ENCODE measurements around the gene ZNF292.

Gene ZNF292

GRCh38 chr6:87164004-87164403 lies 8.6 kb downstream of the ZNF292 start:
- DNase-seq (ENCODE audit: low read depth) = peak; percentile 25
- peaks cover 5% of the 10 kb centered on the region for H3K4me1 ChIP-seq (ENCODE audit: control insufficient read depth, insufficient read depth, low read length)
- H3K36me3 ChIP-seq (ENCODE audit: control insufficient read depth, insufficient read depth, low read length, severe bottlenecking) = peaks cover 3% of the 10 kb centered on the region
- no peaks in the 10 kb centered on the region for H3K9me3 ChIP-seq (ENCODE audit: control insufficient read depth, low read length)
- H3K4me3 ChIP-seq (ENCODE audit: low read length) = no peak overlapping the region
- no peaks in the 10 kb centered on the region for H3K27me3 ChIP-seq (replicated peaks; ENCODE audit: control insufficient read depth, insufficient read depth, low read length)
- H3K9ac ChIP-seq (ENCODE audit: low read length) = no peak overlapping the region

GRCh38 chr6:87164506-87164905 lies 9.1 kb downstream of the ZNF292 start:
- Histone ChIP-seq H3K36me3 (ENCODE audit: control insufficient read depth, insufficient read depth, low read length, severe bottlenecking) (peaks cover 3% of the 10 kb centered on the region), H3K27me3 (replicated peaks; ENCODE audit: control insufficient read depth, insufficient read depth, low read length) (no peaks in the 10 kb centered on the region)

GRCh38 chr6:87165185-87165584 lies 9.8 kb downstream of the ZNF292 start:
- Histone ChIP-seq H3K36me3 (ENCODE audit: control insufficient read depth, insufficient read depth, low read length, severe bottlenecking) (peaks cover 10% of the 10 kb centered on the region), H3K4me1 (ENCODE audit: control insufficient read depth, insufficient read depth, low read length) (peaks cover 5% of the 10 kb centered on the region), H3K4me3 (ENCODE audit: low read length) (no peak overlapping the region), H3K9me3 (ENCODE audit: control insufficient read depth, low read length) (no peaks in the 10 kb centered on the region), H3K9ac (ENCODE audit: low read length) (no peak overlapping the region), H3K27me3 (replicated peaks; ENCODE audit: control insufficient read depth, insufficient read depth, low read length) (no peaks in the 10 kb centered on the region)
- DNase-seq (ENCODE audit: low read depth) = no peak

More at GRCh38 chr6:87164506-87164905, 9.1 kb downstream of the ZNF292 start:
- no peak for DNase-seq (ENCODE audit: low read depth)
- H3K9me3 ChIP-seq (ENCODE audit: control insufficient read depth, low read length) = no peaks in the 10 kb centered on the region
- no peak overlapping the region for H3K9ac ChIP-seq (ENCODE audit: low read length)
- peaks cover 5% of the 10 kb centered on the region for H3K4me1 ChIP-seq (ENCODE audit: control insufficient read depth, insufficient read depth, low read length)
- H3K4me3 ChIP-seq (ENCODE audit: low read length) = no peak overlapping the region

- Histone ChIP-seq H3K4me1 (ENCODE audit: control insufficient read depth, insufficient read depth, low read length) (no peaks in the 10 kb centered on the region), H3K9me3 (ENCODE audit: control insufficient read depth, low read length) (no peaks in the 10 kb centered on the region), H3K9ac (ENCODE audit: low read length) (no peak overlapping the region), H3K27me3 (replicated peaks; ENCODE audit: control insufficient read depth, insufficient read depth, low read length) (no peaks in the 10 kb centered on the region), H3K36me3 (ENCODE audit: control insufficient read depth, insufficient read depth, low read length, severe bottlenecking) (peaks cover 8% of the 10 kb centered on the region), H3K4me3 (ENCODE audit: low read length) (no peak overlapping the region)
- DNase-seq (ENCODE audit: low read depth) = no peak
Observed at GRCh38 chr6:87171938-87172633, 16.7 kb downstream of the ZNF292 start.

- DNase-seq (ENCODE audit: low read depth) = no peak
- H3K4me3 ChIP-seq (ENCODE audit: low read length) = no peak overlapping the region
- no peaks in the 10 kb centered on the region for H3K27me3 ChIP-seq (replicated peaks; ENCODE audit: control insufficient read depth, insufficient read depth, low read length)
- peaks cover 8% of the 10 kb centered on the region for H3K36me3 ChIP-seq (ENCODE audit: control insufficient read depth, insufficient read depth, low read length, severe bottlenecking)
- no peak overlapping the region for H3K9ac ChIP-seq (ENCODE audit: low read length)
- no peaks in the 10 kb centered on the region for H3K9me3 ChIP-seq (ENCODE audit: control insufficient read depth, low read length)
- H3K4me1 ChIP-seq (ENCODE audit: control insufficient read depth, insufficient read depth, low read length) = no peaks in the 10 kb centered on the region
Observed at GRCh38 chr6:87174078-87174579, 18.8 kb downstream of the ZNF292 start.

- H3K9me3 ChIP-seq (ENCODE audit: control insufficient read depth, low read length) = no peaks in the 10 kb centered on the region
- DNase-seq (ENCODE audit: low read depth) = no peak
- H3K36me3 ChIP-seq (ENCODE audit: control insufficient read depth, insufficient read depth, low read length, severe bottlenecking) = no peaks in the 10 kb centered on the region
- H3K4me3 ChIP-seq (ENCODE audit: low read length) = no peak overlapping the region
- H3K27me3 ChIP-seq (replicated peaks; ENCODE audit: control insufficient read depth, insufficient read depth, low read length) = no peaks in the 10 kb centered on the region
- no peak overlapping the region for H3K9ac ChIP-seq (ENCODE audit: low read length)
- H3K4me1 ChIP-seq (ENCODE audit: control insufficient read depth, insufficient read depth, low read length) = no peaks in the 10 kb centered on the region
Observed at GRCh38 chr6:87176493-87176892, 21.1 kb downstream of the ZNF292 start.

GRCh38 chr6:87180105-87180728 lies 24.9 kb downstream of the ZNF292 start:
- DNase-seq (ENCODE audit: low read depth) = no peak
- Histone ChIP-seq H3K9me3 (ENCODE audit: control insufficient read depth, low read length) (no peaks in the 10 kb centered on the region), H3K36me3 (ENCODE audit: control insufficient read depth, insufficient read depth, low read length, severe bottlenecking) (no peaks in the 10 kb centered on the region)

GRCh38 chr6:87181903-87182302 lies 26.5 kb downstream of the ZNF292 start:
- peaks cover 26% of the 10 kb centered on the region for H3K4me1 ChIP-seq (ENCODE audit: control insufficient read depth, insufficient read depth, low read length)
- peaks cover 4% of the 10 kb centered on the region for H3K36me3 ChIP-seq (ENCODE audit: control insufficient read depth, insufficient read depth, low read length, severe bottlenecking)
- DNase-seq (ENCODE audit: low read depth) = no peak
- H3K27me3 ChIP-seq (replicated peaks; ENCODE audit: control insufficient read depth, insufficient read depth, low read length) = no peaks in the 10 kb centered on the region
- no peak overlapping the region for H3K9ac ChIP-seq (ENCODE audit: low read length)
- H3K4me3 ChIP-seq (ENCODE audit: low read length) = no peak overlapping the region
- no peaks in the 10 kb centered on the region for H3K9me3 ChIP-seq (ENCODE audit: control insufficient read depth, low read length)

More at GRCh38 chr6:87180105-87180728, 24.9 kb downstream of the ZNF292 start:
- Histone ChIP-seq H3K27me3 (replicated peaks; ENCODE audit: control insufficient read depth, insufficient read depth, low read length) (no peaks in the 10 kb centered on the region), H3K9ac (ENCODE audit: low read length) (no peak overlapping the region), H3K4me3 (ENCODE audit: low read length) (no peak overlapping the region), H3K4me1 (ENCODE audit: control insufficient read depth, insufficient read depth, low read length) (peaks cover 21% of the 10 kb centered on the region)

- Histone ChIP-seq H3K36me3 (ENCODE audit: control insufficient read depth, insufficient read depth, low read length, severe bottlenecking) (peaks cover 4% of the 10 kb centered on the region), H3K27me3 (replicated peaks; ENCODE audit: control insufficient read depth, insufficient read depth, low read length) (no peaks in the 10 kb centered on the region), H3K9me3 (ENCODE audit: control insufficient read depth, low read length) (no peaks in the 10 kb centered on the region), H3K4me1 (ENCODE audit: control insufficient read depth, insufficient read depth, low read length) (peaks cover 26% of the 10 kb centered on the region), H3K4me3 (ENCODE audit: low read length) (no peak overlapping the region), H3K9ac (ENCODE audit: low read length) (no peak overlapping the region)
- DNase-seq (ENCODE audit: low read depth) = no peak
Observed at GRCh38 chr6:87182321-87182720, 27.0 kb downstream of the ZNF292 start.

GRCh38 chr6:87182940-87183339 lies 27.6 kb downstream of the ZNF292 start:
- no peak for DNase-seq (ENCODE audit: low read depth)
- peaks cover 4% of the 10 kb centered on the region for H3K36me3 ChIP-seq (ENCODE audit: control insufficient read depth, insufficient read depth, low read length, severe bottlenecking)
- no peaks in the 10 kb centered on the region for H3K9me3 ChIP-seq (ENCODE audit: control insufficient read depth, low read length)
- H3K27me3 ChIP-seq (replicated peaks; ENCODE audit: control insufficient read depth, insufficient read depth, low read length) = no peaks in the 10 kb centered on the region
- H3K4me1 ChIP-seq (ENCODE audit: control insufficient read depth, insufficient read depth, low read length) = peaks cover 26% of the 10 kb centered on the region
- no peak overlapping the region for H3K4me3 ChIP-seq (ENCODE audit: low read length)
- H3K9ac ChIP-seq (ENCODE audit: low read length) = no peak overlapping the region

GRCh38 chr6:87183687-87184086 lies 28.3 kb downstream of the ZNF292 start:
- peaks cover 4% of the 10 kb centered on the region for H3K36me3 ChIP-seq (ENCODE audit: control insufficient read depth, insufficient read depth, low read length, severe bottlenecking)
- H3K9ac ChIP-seq (ENCODE audit: low read length) = no peak overlapping the region
- no peak overlapping the region for H3K4me3 ChIP-seq (ENCODE audit: low read length)
- H3K9me3 ChIP-seq (ENCODE audit: control insufficient read depth, low read length) = no peaks in the 10 kb centered on the region
- DNase-seq (ENCODE audit: low read depth) = peak; percentile 38
- no peaks in the 10 kb centered on the region for H3K27me3 ChIP-seq (replicated peaks; ENCODE audit: control insufficient read depth, insufficient read depth, low read length)
- peaks cover 26% of the 10 kb centered on the region for H3K4me1 ChIP-seq (ENCODE audit: control insufficient read depth, insufficient read depth, low read length)

Data from adipocyte (in vitro differentiated cells).